Measurements from ENCODE around the gene CPLANE2. TPM values are rescaled to one million over a fixed set of nuclear protein-coding genes. Genes with fewer than 3 reads are reported as not detected.

Gene CPLANE2
- total RNA-seq, 1 donor from 2014 or later, result 8.6 TPM

DNA sequence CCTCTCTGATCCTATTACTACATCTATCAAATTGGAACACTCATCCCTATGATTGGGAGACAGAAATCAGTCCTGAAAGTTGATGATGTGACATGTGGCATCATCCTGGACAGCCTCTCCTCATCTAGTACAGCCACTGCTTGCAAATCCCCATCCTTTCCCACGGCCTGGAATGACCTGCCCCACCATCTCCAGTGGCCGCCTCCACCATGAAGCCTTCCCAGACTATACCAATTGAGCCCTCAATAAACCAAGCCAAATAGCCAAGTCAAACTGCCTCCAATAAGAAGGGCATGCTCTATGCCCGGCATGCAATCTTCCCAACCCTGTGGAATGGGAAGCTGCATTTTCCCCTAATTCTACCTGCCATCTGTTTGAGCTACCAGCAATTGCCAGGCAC, 24.0 kb downstream of the CPLANE2 start:
- Histone ChIP-seq H3K79me2 (ENCODE audit: insufficient read depth, low read length) (no peaks in the 10 kb centered on the region), H3K36me3 (ENCODE audit: insufficient read depth, low read length) (no peaks in the 10 kb centered on the region), H2AFZ (ENCODE audit: low read depth, low read length) (no peak overlapping the region), H3K27ac (ENCODE audit: low read depth, low read length) (no peak overlapping the region), H3K9ac (ENCODE audit: low read length) (no peak overlapping the region), H3K4me2 (ENCODE audit: low read length) (no peak overlapping the region), H3K27me3 (ENCODE audit: insufficient read depth, low read length) (peaks cover 2% of the 10 kb centered on the region), H3K9me3 (ENCODE audit: insufficient read depth, low read depth, low read length) (no peaks in the 10 kb centered on the region), H3K4me1 (ENCODE audit: insufficient read depth, low read length) (peaks cover 17% of the 10 kb centered on the region), H4K20me1 (ENCODE audit: insufficient read depth, low read length) (no peaks in the 10 kb centered on the region), H3K4me3 (ENCODE audit: insufficient read depth, low read depth, low read length) (no peak overlapping the region)
- Mint-ChIP-seq H3K9me3 (ENCODE audit: unreplicated experiment) (no peaks in the 10 kb centered on the region), H3K4me3 (ENCODE audit: unreplicated experiment) (no peak overlapping the region), H3K27me3 (ENCODE audit: low read depth, unreplicated experiment) (peaks cover 3% of the 10 kb centered on the region), H3K4me1 (ENCODE audit: low read depth, unreplicated experiment) (peaks cover 8% of the 10 kb centered on the region), H3K27ac (ENCODE audit: unreplicated experiment) (no peak overlapping the region), H3K36me3 (ENCODE audit: low read depth, unreplicated experiment) (no peaks in the 10 kb centered on the region)
- FAIRE-seq, result no peak
- TF ChIP-seq, protein P1, sequence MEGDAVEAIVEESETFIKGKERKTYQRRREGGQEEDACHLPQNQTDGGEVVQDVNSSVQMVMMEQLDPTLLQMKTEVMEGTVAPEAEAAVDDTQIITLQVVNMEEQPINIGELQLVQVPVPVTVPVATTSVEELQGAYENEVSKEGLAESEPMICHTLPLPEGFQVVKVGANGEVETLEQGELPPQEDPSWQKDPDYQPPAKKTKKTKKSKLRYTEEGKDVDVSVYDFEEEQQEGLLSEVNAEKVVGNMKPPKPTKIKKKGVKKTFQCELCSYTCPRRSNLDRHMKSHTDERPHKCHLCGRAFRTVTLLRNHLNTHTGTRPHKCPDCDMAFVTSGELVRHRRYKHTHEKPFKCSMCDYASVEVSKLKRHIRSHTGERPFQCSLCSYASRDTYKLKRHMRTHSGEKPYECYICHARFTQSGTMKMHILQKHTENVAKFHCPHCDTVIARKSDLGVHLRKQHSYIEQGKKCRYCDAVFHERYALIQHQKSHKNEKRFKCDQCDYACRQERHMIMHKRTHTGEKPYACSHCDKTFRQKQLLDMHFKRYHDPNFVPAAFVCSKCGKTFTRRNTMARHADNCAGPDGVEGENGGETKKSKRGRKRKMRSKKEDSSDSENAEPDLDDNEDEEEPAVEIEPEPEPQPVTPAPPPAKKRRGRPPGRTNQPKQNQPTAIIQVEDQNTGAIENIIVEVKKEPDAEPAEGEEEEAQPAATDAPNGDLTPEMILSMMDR (IDR thresholded peaks at IDR 0.05; ENCODE audit: insufficient read depth, low read depth, low read length), result no peak
- no peak for TF ChIP-seq EZH2 (IDR thresholded peaks at IDR 0.05; ENCODE audit: insufficient read depth, low read length)
- DNase-seq (ENCODE audit: low read depth), result no peak

DNA sequence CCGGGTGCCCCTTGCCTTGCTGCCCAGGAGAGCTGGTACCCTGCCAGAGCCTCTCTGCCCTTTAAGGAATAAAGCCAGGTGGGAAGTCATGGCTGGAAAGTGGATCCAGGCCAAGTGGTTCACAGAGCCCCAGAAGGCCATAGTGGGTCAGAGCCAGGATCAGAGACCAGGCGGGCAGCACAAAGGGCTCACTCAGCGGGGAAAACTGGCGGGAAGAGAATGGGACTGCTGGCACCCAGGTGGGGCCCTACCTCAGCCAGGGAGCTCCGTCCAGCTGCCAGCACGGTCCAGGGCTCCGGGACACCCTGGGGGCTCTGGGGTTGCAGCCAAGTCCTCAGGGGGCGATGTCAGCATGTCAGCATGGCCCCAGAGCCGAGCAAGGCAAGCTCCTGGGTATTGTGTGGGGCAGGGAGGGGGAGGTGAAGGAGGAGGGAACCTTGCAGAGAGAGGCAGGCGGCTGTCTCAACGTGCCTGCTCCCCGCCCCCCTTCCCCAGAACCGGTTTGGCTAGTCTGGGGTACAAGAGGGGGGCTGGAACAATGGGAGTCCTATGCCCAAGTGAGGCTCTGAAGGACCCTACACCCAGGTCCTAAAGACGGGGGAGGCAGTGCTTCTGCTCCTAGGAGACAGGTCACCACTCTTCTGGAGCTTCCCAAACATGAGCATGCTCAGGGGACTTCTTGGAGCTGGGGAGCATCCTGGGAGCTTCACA, 24.6 kb downstream of the CPLANE2 start, which contains the start of gene ARHGEF19:
ARHGEF19 (minus strand) TSS at position 402 of the 711 bp plus-strand sequence. CDS start 3,598 bp downstream, outside the sequence.
- H3K4me3 Mint-ChIP-seq (ENCODE audit: unreplicated experiment), result no peak within 1 kb of the TSS
- Histone ChIP-seq H3K4me1 (ENCODE audit: insufficient read depth, low read length) (peaks cover 18% of the 10 kb centered on the region), H4K20me1 (ENCODE audit: insufficient read depth, low read length) (no peaks in the 10 kb centered on the region), H3K27me3 (ENCODE audit: insufficient read depth, low read length) (peaks cover 2% of the 10 kb centered on the region), H3K79me2 (ENCODE audit: insufficient read depth, low read length) (no peaks in the 10 kb centered on the region), H3K4me3 (ENCODE audit: insufficient read depth, low read depth, low read length) (no peak within 1 kb of the TSS), H3K27ac (ENCODE audit: low read depth, low read length) (no peak within 1 kb of the TSS), H3K36me3 (ENCODE audit: insufficient read depth, low read length) (no peaks in the 10 kb centered on the region), H3K4me2 (ENCODE audit: low read length) (no peak within 1 kb of the TSS), H2AFZ (ENCODE audit: low read depth, low read length) (no peak within 1 kb of the TSS), H3K9me3 (ENCODE audit: insufficient read depth, low read depth, low read length) (no peaks in the 10 kb centered on the region), H3K9ac (ENCODE audit: low read length) (no peak within 1 kb of the TSS)
- H3K36me3 Mint-ChIP-seq (ENCODE audit: low read depth, unreplicated experiment), result no peaks in the 10 kb centered on the region
- no peak for DNase-seq (ENCODE audit: low read depth)
- H3K9me3 Mint-ChIP-seq (ENCODE audit: unreplicated experiment), result no peaks in the 10 kb centered on the region
- peaks cover 3% of the 10 kb centered on the region for H3K27me3 Mint-ChIP-seq (ENCODE audit: low read depth, unreplicated experiment)
- H3K4me1 Mint-ChIP-seq (ENCODE audit: low read depth, unreplicated experiment), result peaks cover 8% of the 10 kb centered on the region
- no peak within 1 kb of the TSS for H3K27ac Mint-ChIP-seq (ENCODE audit: unreplicated experiment)
- no peak for FAIRE-seq
- TF ChIP-seq, protein P1 (IDR thresholded peaks at IDR 0.05; ENCODE audit: insufficient read depth, low read depth, low read length), result no peak
- no peak for TF ChIP-seq EZH2 (IDR thresholded peaks at IDR 0.05; ENCODE audit: insufficient read depth, low read length)

DNA sequence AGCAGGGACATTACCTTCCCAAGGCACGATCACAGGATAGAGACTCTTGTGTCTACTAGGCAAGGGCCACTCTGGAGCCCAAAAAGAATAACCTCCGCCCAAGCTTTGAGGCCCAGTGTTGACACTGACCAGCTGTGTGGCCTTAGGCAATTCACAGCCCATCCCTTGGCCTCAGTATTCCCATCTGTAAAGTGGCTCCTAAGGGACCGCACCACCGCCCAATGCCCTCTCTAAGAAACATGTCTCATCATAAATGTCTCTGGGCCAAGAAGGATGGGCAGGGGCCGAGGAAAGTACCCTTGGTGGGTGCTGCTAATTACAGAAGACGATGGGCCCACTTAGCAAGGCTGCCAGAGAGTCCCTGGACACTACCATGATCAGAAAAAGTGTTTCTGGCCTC, 25.2 kb downstream of the CPLANE2 start:
- H3K4me1 ChIP-seq (ENCODE audit: insufficient read depth, low read length), result peaks cover 18% of the 10 kb centered on the region
- no peak overlapping the region for H2AFZ ChIP-seq (ENCODE audit: low read depth, low read length)
- no peaks in the 10 kb centered on the region for H4K20me1 ChIP-seq (ENCODE audit: insufficient read depth, low read length)
- H3K4me3 ChIP-seq (ENCODE audit: insufficient read depth, low read depth, low read length), result no peak overlapping the region
- Mint-ChIP-seq H3K4me3 (ENCODE audit: unreplicated experiment) (no peak overlapping the region), H3K36me3 (ENCODE audit: low read depth, unreplicated experiment) (no peaks in the 10 kb centered on the region), H3K27ac (ENCODE audit: unreplicated experiment) (no peak overlapping the region), H3K27me3 (ENCODE audit: low read depth, unreplicated experiment) (peaks cover 3% of the 10 kb centered on the region), H3K4me1 (ENCODE audit: low read depth, unreplicated experiment) (peaks cover 9% of the 10 kb centered on the region), H3K9me3 (ENCODE audit: unreplicated experiment) (no peaks in the 10 kb centered on the region)
- H3K9me3 ChIP-seq (ENCODE audit: insufficient read depth, low read depth, low read length), result no peaks in the 10 kb centered on the region
- H3K36me3 ChIP-seq (ENCODE audit: insufficient read depth, low read length), result no peaks in the 10 kb centered on the region
- FAIRE-seq, result no peak
- peaks cover 2% of the 10 kb centered on the region for H3K27me3 ChIP-seq (ENCODE audit: insufficient read depth, low read length)
- no peak overlapping the region for H3K9ac ChIP-seq (ENCODE audit: low read length)
- no peak overlapping the region for H3K27ac ChIP-seq (ENCODE audit: low read depth, low read length)
- TF ChIP-seq EZH2 (IDR thresholded peaks at IDR 0.05; ENCODE audit: insufficient read depth, low read length), result no peak
- TF ChIP-seq, protein P1 (IDR thresholded peaks at IDR 0.05; ENCODE audit: insufficient read depth, low read depth, low read length), result no peak
- H3K4me2 ChIP-seq (ENCODE audit: low read length), result no peak overlapping the region
- DNase-seq (ENCODE audit: low read depth), result no peak
- no peaks in the 10 kb centered on the region for H3K79me2 ChIP-seq (ENCODE audit: insufficient read depth, low read length)
